DND-41 (cell line): ENCODE results near the gene CFAP141.

Source experiments
- EZH2 ChIP-seq: IDR thresholded peaks from 3 replicates; pipeline ENCODE4 v1.6.1; 2012; ENCODE audit warnings: borderline replicate concordance, low read depth, mild to moderate bottlenecking, moderate library complexity, low read length, inconsistent platforms; ENCODE audit not compliant: severe bottlenecking
- TF ChIP-seq, protein P1 (sequence below): IDR thresholded peaks from 2 replicates; pipeline ENCODE4 v1.5.1; 2012; ENCODE audit warnings: borderline replicate concordance, low read length, moderate library complexity, mild to moderate bottlenecking; ENCODE audit not compliant: poor library complexity, severe bottlenecking; ENCODE audit errors: extremely low read depth

DNA sequence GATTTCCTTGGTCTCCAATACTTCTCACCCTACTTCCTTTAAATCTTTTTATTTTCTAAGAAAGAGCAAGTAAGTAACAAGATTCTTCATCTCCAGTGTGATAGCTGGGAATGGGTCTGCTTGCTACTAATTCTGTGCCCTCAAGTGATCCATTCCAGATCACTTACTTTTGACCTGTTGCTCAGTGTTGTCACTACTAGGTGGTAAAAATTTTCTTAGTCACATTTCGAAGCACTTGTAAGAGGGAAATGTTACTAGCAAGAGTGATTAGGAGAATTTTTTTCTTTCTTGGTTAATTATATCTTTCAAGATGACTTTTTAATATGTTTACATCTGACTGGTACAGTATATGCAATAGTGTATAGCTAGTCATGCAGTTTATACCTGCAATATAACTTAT, 16.8 kb upstream of the CFAP141 start:
- TF ChIP-seq, protein P1, sequence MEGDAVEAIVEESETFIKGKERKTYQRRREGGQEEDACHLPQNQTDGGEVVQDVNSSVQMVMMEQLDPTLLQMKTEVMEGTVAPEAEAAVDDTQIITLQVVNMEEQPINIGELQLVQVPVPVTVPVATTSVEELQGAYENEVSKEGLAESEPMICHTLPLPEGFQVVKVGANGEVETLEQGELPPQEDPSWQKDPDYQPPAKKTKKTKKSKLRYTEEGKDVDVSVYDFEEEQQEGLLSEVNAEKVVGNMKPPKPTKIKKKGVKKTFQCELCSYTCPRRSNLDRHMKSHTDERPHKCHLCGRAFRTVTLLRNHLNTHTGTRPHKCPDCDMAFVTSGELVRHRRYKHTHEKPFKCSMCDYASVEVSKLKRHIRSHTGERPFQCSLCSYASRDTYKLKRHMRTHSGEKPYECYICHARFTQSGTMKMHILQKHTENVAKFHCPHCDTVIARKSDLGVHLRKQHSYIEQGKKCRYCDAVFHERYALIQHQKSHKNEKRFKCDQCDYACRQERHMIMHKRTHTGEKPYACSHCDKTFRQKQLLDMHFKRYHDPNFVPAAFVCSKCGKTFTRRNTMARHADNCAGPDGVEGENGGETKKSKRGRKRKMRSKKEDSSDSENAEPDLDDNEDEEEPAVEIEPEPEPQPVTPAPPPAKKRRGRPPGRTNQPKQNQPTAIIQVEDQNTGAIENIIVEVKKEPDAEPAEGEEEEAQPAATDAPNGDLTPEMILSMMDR = no peak
- TF ChIP-seq EZH2 = no peak
